ENCODE data around the gene ATAD3B.
"Not testable (repeated sequence)": the region's sequence is repeated elsewhere in the genome, so short reads cannot be mapped to it uniquely, and the experiment has no call there.

GRCh38 chr1:1484976-1485750 lies 13.6 kb downstream of the ATAD3B start:
- TF ChIP-seq CTCF (IDR thresholded peaks at IDR 0.05 in 2 of 3, conservative IDR thresholded peaks at IDR 0.05 in 1 of 3; ENCODE audit: borderline replicate concordance in 1 of 3, insufficient read depth in 1 of 3, low read depth in 2 of 3, low read length in 2 of 3); SIN3A (IDR thresholded peaks at IDR 0.05; ENCODE audit: low read depth): not testable (repeated sequence)
